H9 (cell line): ENCODE results near the gene SPRY2. TPM values are rescaled to one million over a fixed set of nuclear protein-coding genes. Genes with fewer than 3 reads are reported as not detected.

Experiments used
- DNase-seq: peaks from one replicate; pipeline ENCODE4 v3.0.0-alpha.2; 2017
- H2AFZ ChIP-seq: one replicate; pipeline ENCODE4 v1.6.1; 2013; ENCODE audit warnings: mild to moderate bottlenecking, low read length, control low read depth, moderate library complexity
- H2AK5ac ChIP-seq: 2 replicates; pipeline ENCODE4 v1.6.1; 2013; ENCODE audit warnings: low read length, control low read depth, mixed read lengths; ENCODE audit not compliant: insufficient read length
- H2BK120ac ChIP-seq: one replicate; pipeline ENCODE4 v1.6.1; 2013; ENCODE audit warnings: low read depth, mild to moderate bottlenecking, low read length, control low read depth, inconsistent platforms; ENCODE audit not compliant: poor library complexity, severe bottlenecking
- H2BK12ac ChIP-seq: 2 replicates; pipeline ENCODE4 v1.6.1; 2013; ENCODE audit warnings: low read length, control low read depth, mixed read lengths, low read depth; ENCODE audit not compliant: insufficient read length
- H2BK15ac ChIP-seq: 2 replicates; pipeline ENCODE4 v1.6.1; 2013; ENCODE audit warnings: low read depth, low read length, control low read depth
- H2BK20ac ChIP-seq: one replicate; pipeline ENCODE4 v1.6.1; 2013; ENCODE audit warnings: low read depth, mild to moderate bottlenecking, low read length, control low read depth, inconsistent platforms; ENCODE audit not compliant: poor library complexity, severe bottlenecking
- H2BK5ac ChIP-seq: 2 replicates; pipeline ENCODE4 v1.6.1; 2013; ENCODE audit warnings: low read length, control low read depth, mixed read lengths; ENCODE audit not compliant: insufficient read length
- H3K14ac ChIP-seq: 2 replicates; pipeline ENCODE4 v1.6.1; 2013; ENCODE audit warnings: low read length, control low read depth; ENCODE audit not compliant: insufficient read depth
- H3K18ac ChIP-seq: 2 replicates; pipeline ENCODE4 v1.6.1; 2013; ENCODE audit warnings: low read depth, mild to moderate bottlenecking, mixed read lengths, low read length, control low read depth; ENCODE audit not compliant: insufficient read length
- H3K23ac ChIP-seq: 2 replicates; pipeline ENCODE4 v1.6.1; 2013; ENCODE audit warnings: low read length, control low read depth, mixed read lengths, low read depth; ENCODE audit not compliant: insufficient read length
- H3K23me2 ChIP-seq: 2 replicates; pipeline ENCODE4 v1.6.1; 2013; ENCODE audit warnings: low read depth, mild to moderate bottlenecking, mixed read lengths, low read length, control low read depth; ENCODE audit not compliant: insufficient read length, poor library complexity, severe bottlenecking
- H3K27ac ChIP-seq: 2 replicates; pipeline ENCODE4 v1.5.1; 2013; ENCODE audit warnings: low read length, control low read depth, mixed read lengths, low read depth; ENCODE audit not compliant: insufficient read length
- H3K27me3 ChIP-seq: 2 replicates; pipeline ENCODE4 v1.6.1; 2013; ENCODE audit warnings: low read length, control low read depth, inconsistent platforms; ENCODE audit not compliant: insufficient read depth
- H3K4ac ChIP-seq: 2 replicates; pipeline ENCODE4 v1.6.1; 2013; ENCODE audit warnings: low read depth, mild to moderate bottlenecking, control low read depth, inconsistent platforms, low read length, moderate library complexity
- H3K4me1 ChIP-seq: 2 replicates; pipeline ENCODE4 v1.6.1; 2013; ENCODE audit warnings: low read length, control low read depth, inconsistent platforms; ENCODE audit not compliant: insufficient read depth
- H3K4me2 ChIP-seq: 2 replicates; pipeline ENCODE4 v1.6.1; 2013; ENCODE audit warnings: low read length, control low read depth, mixed read lengths; ENCODE audit not compliant: insufficient read length, insufficient read depth
- H3K56ac ChIP-seq: 2 replicates; pipeline ENCODE4 v1.6.1; 2013; ENCODE audit warnings: low read depth, mild to moderate bottlenecking, mixed read lengths, low read length, control low read depth; ENCODE audit not compliant: insufficient read length
- H3K79me1 ChIP-seq: 2 replicates; pipeline ENCODE4 v1.6.1; 2013; ENCODE audit warnings: low read depth, mild to moderate bottlenecking, moderate library complexity, low read length, control low read depth, inconsistent platforms; ENCODE audit not compliant: insufficient read depth, poor library complexity, severe bottlenecking
- H3K79me2 ChIP-seq: 2 replicates; pipeline ENCODE4 v1.6.1; 2013; ENCODE audit warnings: low read length, control low read depth, inconsistent platforms; ENCODE audit not compliant: insufficient read depth
- H3K9ac ChIP-seq: 2 replicates; pipeline ENCODE4 v1.6.1; 2013; ENCODE audit warnings: low read length, control low read depth, mixed read lengths; ENCODE audit not compliant: insufficient read length; ENCODE audit errors: extremely low read depth
- H3K9me3 ChIP-seq: one replicate; pipeline ENCODE4 v1.6.1; 2013; ENCODE audit warnings: low read depth, low read length, inconsistent platforms; ENCODE audit not compliant: control insufficient read depth
- H3T11ph ChIP-seq: one replicate; pipeline ENCODE4 v1.6.1; 2013; ENCODE audit warnings: mild to moderate bottlenecking, low read length, control low read depth, inconsistent platforms
- H4K20me1 ChIP-seq: one replicate; pipeline ENCODE4 v1.6.1; 2013; ENCODE audit not compliant: control insufficient read depth, insufficient read length, insufficient read depth
- H4K5ac ChIP-seq: 2 replicates; pipeline ENCODE4 v1.6.1; 2013; ENCODE audit warnings: low read depth, mild to moderate bottlenecking, mixed read lengths, low read length, control low read depth; ENCODE audit not compliant: insufficient read length
- H4K8ac ChIP-seq: replicated peaks from 2 replicates; pipeline ENCODE4 v1.6.1; 2013; ENCODE audit warnings: low read length, control low read depth, mixed read lengths, low read depth; ENCODE audit not compliant: insufficient read length
- H4K91ac ChIP-seq: 2 replicates; pipeline ENCODE4 v1.6.1; 2013; ENCODE audit warnings: low read depth, mild to moderate bottlenecking, moderate library complexity, mixed read lengths, low read length, control low read depth; ENCODE audit not compliant: insufficient read length
- H3K27ac Mint-ChIP-seq, 3 experiments: 2 replicates in 2 of 3; 3 replicates in 1 of 3; pipeline ENCODE4 v1.8.0; 2020 to 2021; ENCODE audit warnings: mixed read lengths in 3 of 3, mild to moderate bottlenecking in 1 of 3, moderate library complexity in 1 of 3
- H3K27me3 Mint-ChIP-seq: 2 replicates; pipeline ENCODE4 v1.8.0; 2021; ENCODE audit warnings: low read depth, mild to moderate bottlenecking, moderate library complexity, mixed read lengths
- H3K36me3 Mint-ChIP-seq, 3 experiments: 2 replicates in 2 of 3; 3 replicates in 1 of 3; pipeline ENCODE4 v1.8.0; 2020 to 2021; ENCODE audit warnings: low read depth in 3 of 3, mixed read lengths in 3 of 3; ENCODE audit not compliant: insufficient read depth in 1 of 3
- H3K4me1 Mint-ChIP-seq, 2 experiments: 2 replicates each; pipeline ENCODE4 v1.8.0; 2020; ENCODE audit warnings: mixed read lengths in 2 of 2
- H3K4me3 Mint-ChIP-seq, 2 experiments: 2 replicates in 1 of 2; 3 replicates in 1 of 2; pipeline ENCODE4 v1.8.0; 2020 to 2021; ENCODE audit warnings: mild to moderate bottlenecking in 2 of 2, mixed read lengths in 2 of 2, moderate library complexity in 1 of 2
- H3K9me3 Mint-ChIP-seq, 2 experiments: 2 replicates in 1 of 2; 3 replicates in 1 of 2; pipeline ENCODE4 v1.8.0; 2020; ENCODE audit warnings: mild to moderate bottlenecking in 2 of 2, mixed read lengths in 2 of 2, moderate library complexity in 1 of 2
- WGBS: extraction: QIAGEN DNeasy Blood & Tissue Kit; methylation state at CpG from one replicate; pipeline ENCODE4 v1.1.7; 2013; ENCODE audit warnings: missing lambda C conversion rate, low lambda C conversion rate, mixed read lengths; ENCODE audit not compliant: insufficient read length; ENCODE audit errors: extremely low coverage; 5-methylcytosine and 5-hydroxymethylcytosine counted together
- total RNA-seq: library from RNA; stranded (reverse); gene quantifications from 2 replicates; pipeline ENCODE4 v1.2.1, GENCODE V29; 2021
- TF ChIP-seq, protein P1 (sequence below): fragments of 200-600 bp; sonication (generic); conservative IDR thresholded peaks from 3 replicates; pipeline ENCODE4 v1.8.0; 2021; ENCODE audit warnings: antibody characterized with exemption, mild to moderate bottlenecking

The SPRY2 gene
- total RNA-seq, 1 experiment from 2014 or later: 56.4 TPM

GRCh38 chr13:80336370-80336769 is 4.6 kb downstream of the SPRY2 start:
- H3K9ac ChIP-seq: no peak overlapping the region
- H3K36me3 Mint-ChIP-seq: peaks cover 34 to 57% (median 46%) of the 10 kb centered on the region in 3 experiments
- H4K20me1 ChIP-seq: peaks cover 2% of the 10 kb centered on the region

More at GRCh38 chr13:80336370-80336769, 4.6 kb downstream of the SPRY2 start:
- Histone ChIP-seq H3K27ac (no peak overlapping the region), H3K56ac (no peak overlapping the region), H2BK15ac (no peak overlapping the region), H3K4ac (no peak overlapping the region), H2AFZ (no peak overlapping the region), H2BK12ac (no peak overlapping the region), H4K5ac (no peak overlapping the region), H4K91ac (no peak overlapping the region), H2BK120ac (no peak overlapping the region), H2BK5ac (no peak overlapping the region), H3K27me3 (no peaks in the 10 kb centered on the region), H3T11ph (no peak overlapping the region), H3K4me2 (peak overlapping the region; percentile 76), H3K4me1 (peaks cover 6% of the 10 kb centered on the region; the same call in 1 of the 2 replicates), H3K14ac (no peak overlapping the region), H3K79me1 (no peaks in the 10 kb centered on the region), H3K23ac (no peak overlapping the region), H3K9me3 (no peaks in the 10 kb centered on the region), H2AK5ac (no peak overlapping the region), H4K8ac (no peak overlapping the region), H2BK20ac (no peak overlapping the region), H3K79me2 (peaks cover 48% of the 10 kb centered on the region), H3K18ac (no peak overlapping the region), H3K23me2 (peaks cover 7% of the 10 kb centered on the region)
- TF ChIP-seq, protein P1, sequence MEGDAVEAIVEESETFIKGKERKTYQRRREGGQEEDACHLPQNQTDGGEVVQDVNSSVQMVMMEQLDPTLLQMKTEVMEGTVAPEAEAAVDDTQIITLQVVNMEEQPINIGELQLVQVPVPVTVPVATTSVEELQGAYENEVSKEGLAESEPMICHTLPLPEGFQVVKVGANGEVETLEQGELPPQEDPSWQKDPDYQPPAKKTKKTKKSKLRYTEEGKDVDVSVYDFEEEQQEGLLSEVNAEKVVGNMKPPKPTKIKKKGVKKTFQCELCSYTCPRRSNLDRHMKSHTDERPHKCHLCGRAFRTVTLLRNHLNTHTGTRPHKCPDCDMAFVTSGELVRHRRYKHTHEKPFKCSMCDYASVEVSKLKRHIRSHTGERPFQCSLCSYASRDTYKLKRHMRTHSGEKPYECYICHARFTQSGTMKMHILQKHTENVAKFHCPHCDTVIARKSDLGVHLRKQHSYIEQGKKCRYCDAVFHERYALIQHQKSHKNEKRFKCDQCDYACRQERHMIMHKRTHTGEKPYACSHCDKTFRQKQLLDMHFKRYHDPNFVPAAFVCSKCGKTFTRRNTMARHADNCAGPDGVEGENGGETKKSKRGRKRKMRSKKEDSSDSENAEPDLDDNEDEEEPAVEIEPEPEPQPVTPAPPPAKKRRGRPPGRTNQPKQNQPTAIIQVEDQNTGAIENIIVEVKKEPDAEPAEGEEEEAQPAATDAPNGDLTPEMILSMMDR: no peak
- no peak overlapping the region for H3K27ac Mint-ChIP-seq
- WGBS: no CpG with 5 or more reads among the region's 2 CpGs
- peaks cover 12 to 25% of the 10 kb centered on the region in 2 experiments for H3K4me1 Mint-ChIP-seq
- peaks cover 0 to 3% of the 10 kb centered on the region in 2 experiments; a peak in 2 of 5 replicates for H3K9me3 Mint-ChIP-seq
- no peaks in the 10 kb centered on the region for H3K27me3 Mint-ChIP-seq
- H3K4me3 Mint-ChIP-seq: no peak overlapping the region
- no peak for DNase-seq
